ENCODE data around the gene GNAZ.

GNAZ gene

DNA sequence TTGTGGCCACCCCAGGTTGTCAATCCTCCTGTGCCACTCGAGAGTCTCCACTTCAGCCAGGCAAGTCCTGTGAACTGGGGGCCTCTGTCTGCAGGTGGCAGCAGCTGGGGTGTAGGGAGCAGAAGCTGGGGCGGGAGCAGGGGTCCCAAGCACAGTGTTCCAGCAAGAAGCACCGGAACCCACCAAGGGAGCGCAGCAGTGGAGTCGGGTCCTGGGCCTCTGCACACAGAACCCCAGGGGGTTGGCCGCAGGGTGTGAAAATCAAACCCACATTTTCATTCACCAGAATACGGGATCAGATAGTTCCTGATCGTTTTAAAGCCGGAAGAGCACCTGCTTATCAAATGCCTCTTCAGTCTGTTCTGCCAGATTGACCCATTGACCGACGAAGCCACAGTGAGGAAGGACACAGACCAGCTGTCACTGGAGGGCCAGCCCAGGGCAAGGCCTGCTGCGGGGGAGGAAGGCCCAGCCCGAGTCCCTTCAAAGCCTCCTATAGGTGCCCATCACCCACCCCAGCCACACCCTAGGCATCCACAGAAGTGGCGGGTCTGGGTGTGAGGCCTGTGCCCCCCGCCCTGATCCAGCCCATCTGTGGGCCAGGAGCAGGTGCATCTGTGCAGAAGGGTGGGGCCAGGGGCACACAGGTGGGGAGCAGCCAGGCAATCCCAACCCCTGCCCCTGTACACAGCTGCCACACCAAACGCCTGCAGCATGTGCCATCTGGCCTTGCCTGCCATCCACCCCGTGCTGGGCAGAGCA is 37.3 kb downstream of the GNAZ start:
- Histone ChIP-seq H3K27ac (ENCODE audit: low read depth, low read length) (no peak overlapping the region), H4K20me1 (ENCODE audit: low read depth, low read length) (no peaks in the 10 kb centered on the region)

GRCh38 chr22:23108249-23109078 is 38.1 kb downstream of the GNAZ start:
- Histone ChIP-seq H3F3A (ENCODE audit: insufficient read depth) (no peaks in the 10 kb centered on the region), H3K27me3 (ENCODE audit: low read length) (no peaks in the 10 kb centered on the region), H3K27ac (ENCODE audit: low read depth, low read length) (no peak overlapping the region), H3K9me2 (replicated peaks; ENCODE audit: insufficient read depth, low read length) (no peaks in the 10 kb centered on the region), H3K4me2 (ENCODE audit: low read depth, low read length, poor library complexity, severe bottlenecking) (no peak overlapping the region), H4K20me1 (ENCODE audit: low read depth, low read length) (no peaks in the 10 kb centered on the region), H3K79me2 (ENCODE audit: insufficient read depth, low read length) (no peaks in the 10 kb centered on the region), H3K36me3 (ENCODE audit: low read length) (no peaks in the 10 kb centered on the region), H3K9ac (ENCODE audit: low read length) (no peak overlapping the region), H3K9me3 (ENCODE audit: insufficient read depth, low read length) (no peaks in the 10 kb centered on the region), H2AFZ (ENCODE audit: low read depth, low read length, severe bottlenecking) (no peak overlapping the region), H3K4me3 (ENCODE audit: insufficient read depth, low read length, poor library complexity, severe bottlenecking) (no peak overlapping the region)
- TF ChIP-seq EZH2phosphoT487 (conservative IDR thresholded peaks at IDR 0.05; ENCODE audit: low read length) (no peak), CTCF (IDR thresholded peaks at IDR 0.05; ENCODE audit: insufficient read depth, low read length, poor library complexity, severe bottlenecking) (no peak)

More for the DNA sequence above, 37.3 kb downstream of the GNAZ start:
- Histone ChIP-seq H3K4me2 (ENCODE audit: low read depth, low read length, poor library complexity, severe bottlenecking) (no peak overlapping the region), H3K27me3 (ENCODE audit: low read length) (no peaks in the 10 kb centered on the region), H3K9me2 (replicated peaks; ENCODE audit: insufficient read depth, low read length) (no peaks in the 10 kb centered on the region), H3F3A (ENCODE audit: insufficient read depth) (no peaks in the 10 kb centered on the region), H3K4me3 (ENCODE audit: insufficient read depth, low read length, poor library complexity, severe bottlenecking) (no peak overlapping the region), H3K9me3 (ENCODE audit: insufficient read depth, low read length) (no peaks in the 10 kb centered on the region), H3K79me2 (ENCODE audit: insufficient read depth, low read length) (no peaks in the 10 kb centered on the region), H3K36me3 (ENCODE audit: low read length) (no peaks in the 10 kb centered on the region), H3K9ac (ENCODE audit: low read length) (no peak overlapping the region), H2AFZ (ENCODE audit: low read depth, low read length, severe bottlenecking) (no peak overlapping the region)
- TF ChIP-seq CTCF (IDR thresholded peaks at IDR 0.05; ENCODE audit: insufficient read depth, low read length, poor library complexity, severe bottlenecking) (no peak), EZH2phosphoT487 (conservative IDR thresholded peaks at IDR 0.05; ENCODE audit: low read length) (no peak)

DNA sequence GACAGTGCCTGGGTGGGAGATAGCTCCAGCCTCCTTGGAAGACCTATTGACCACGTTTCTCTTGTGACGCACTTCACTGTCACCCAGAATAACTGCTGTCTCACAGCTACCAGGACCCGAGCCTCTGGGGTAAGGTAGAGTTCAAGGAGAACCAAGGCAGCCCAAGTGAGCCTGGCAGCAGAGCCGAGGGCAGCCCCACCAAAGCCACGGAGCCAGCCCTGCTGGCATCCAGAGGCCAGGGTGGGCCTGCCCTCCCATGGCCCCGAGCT is 38.7 kb downstream of the GNAZ start:
- no peaks in the 10 kb centered on the region for H3K9me3 ChIP-seq (ENCODE audit: insufficient read depth, low read length)
- no peaks in the 10 kb centered on the region for H3K36me3 ChIP-seq (ENCODE audit: low read length)
- H3F3A ChIP-seq (ENCODE audit: insufficient read depth) = no peaks in the 10 kb centered on the region
- H3K79me2 ChIP-seq (ENCODE audit: insufficient read depth, low read length) = no peaks in the 10 kb centered on the region
- H2AFZ ChIP-seq (ENCODE audit: low read depth, low read length, severe bottlenecking) = no peak overlapping the region
- H3K27ac ChIP-seq (ENCODE audit: low read depth, low read length) = no peak overlapping the region
- H3K27me3 ChIP-seq (ENCODE audit: low read length) = no peaks in the 10 kb centered on the region
- no peaks in the 10 kb centered on the region for H3K9me2 ChIP-seq (replicated peaks; ENCODE audit: insufficient read depth, low read length)
- H3K9ac ChIP-seq (ENCODE audit: low read length) = no peak overlapping the region
- H3K4me3 ChIP-seq (ENCODE audit: insufficient read depth, low read length, poor library complexity, severe bottlenecking) = no peak overlapping the region
- TF ChIP-seq CTCF (IDR thresholded peaks at IDR 0.05; ENCODE audit: insufficient read depth, low read length, poor library complexity, severe bottlenecking) (no peak), EZH2phosphoT487 (conservative IDR thresholded peaks at IDR 0.05; ENCODE audit: low read length) (no peak)
- H3K4me2 ChIP-seq (ENCODE audit: low read depth, low read length, poor library complexity, severe bottlenecking) = no peak overlapping the region
- H4K20me1 ChIP-seq (ENCODE audit: low read depth, low read length) = no peaks in the 10 kb centered on the region

Data from SU-DHL-6 (cell line).